HG02938 (cell line): ENCODE measurements around the gene RAB9A.
"Not testable (repeated sequence)": the region's sequence is repeated elsewhere in the genome, so short reads cannot be mapped to it uniquely, and the experiment has no call there.

Experiments used
- ATAC-seq: cut with Tn5 transposase; IDR thresholded peaks from one replicate; pipeline ENCODE4 v1.9.1; 2021; ENCODE audit warnings: mild to moderate bottlenecking, moderate library complexity; ENCODE audit not compliant: unreplicated experiment

Gene RAB9A, protein sequence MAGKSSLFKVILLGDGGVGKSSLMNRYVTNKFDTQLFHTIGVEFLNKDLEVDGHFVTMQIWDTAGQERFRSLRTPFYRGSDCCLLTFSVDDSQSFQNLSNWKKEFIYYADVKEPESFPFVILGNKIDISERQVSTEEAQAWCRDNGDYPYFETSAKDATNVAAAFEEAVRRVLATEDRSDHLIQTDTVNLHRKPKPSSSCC

DNA sequence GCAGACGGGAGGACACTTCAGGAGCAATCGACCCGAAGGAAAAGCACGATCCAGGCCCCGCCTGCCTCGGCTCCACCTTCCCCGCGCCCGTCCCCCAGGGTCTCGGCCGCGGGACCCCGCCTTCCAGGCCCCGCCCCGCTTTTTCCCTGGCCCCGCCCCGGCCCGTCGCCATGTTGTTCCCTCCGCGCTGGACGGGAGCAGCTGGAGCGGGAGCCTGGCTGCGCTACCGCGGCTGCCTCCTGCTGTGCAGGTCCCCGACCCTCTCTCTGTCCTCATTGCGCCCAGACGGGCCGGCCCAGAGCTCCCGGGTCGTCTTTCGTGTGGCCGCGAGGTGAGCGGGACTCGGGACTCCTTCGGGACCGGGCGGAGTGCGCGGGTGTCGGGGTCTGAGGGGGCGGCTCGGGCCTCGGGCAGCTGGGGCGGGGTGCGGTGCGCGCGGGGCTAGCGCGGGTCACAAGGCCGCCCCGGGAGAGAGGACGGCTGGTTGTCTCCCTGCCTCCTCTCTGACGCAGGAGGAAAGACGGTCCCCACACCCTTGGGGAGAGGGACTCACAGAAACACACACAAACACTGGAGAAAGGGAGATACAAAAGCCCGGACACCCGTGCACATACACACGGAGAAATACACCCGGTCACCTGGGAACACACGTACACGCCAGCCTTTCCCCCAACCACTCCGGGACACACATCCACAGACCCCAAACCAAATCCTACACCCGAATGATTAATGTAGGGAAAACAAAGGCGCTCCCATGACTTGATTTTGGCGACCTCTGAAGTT is at the start of gene RAB9A:
RAB9A (plus strand) TSS at position 171 of the 783 bp plus-strand sequence. CDS start 19,619 bp downstream, outside the sequence.
- no peak for ATAC-seq

DNA sequence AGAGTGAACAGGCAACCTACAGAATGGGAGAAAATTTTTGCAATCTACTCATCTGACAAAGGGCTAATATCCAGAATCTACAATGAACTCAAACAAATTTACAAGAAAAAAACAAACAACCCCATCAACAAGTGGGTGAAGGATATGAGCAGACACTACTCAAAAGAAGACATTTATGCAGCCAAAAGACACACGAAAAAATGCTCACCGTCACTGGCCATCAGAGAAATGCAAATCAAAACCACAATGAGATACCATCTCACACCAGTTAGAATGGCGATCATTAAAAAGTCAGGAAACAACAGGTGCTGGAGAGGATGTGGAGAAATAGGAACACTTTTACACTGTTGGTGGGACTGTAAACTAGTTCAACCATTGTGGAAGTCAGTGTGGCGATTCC is 47.2 kb upstream of the RAB9A start:
- not testable (repeated sequence) for ATAC-seq

DNA sequence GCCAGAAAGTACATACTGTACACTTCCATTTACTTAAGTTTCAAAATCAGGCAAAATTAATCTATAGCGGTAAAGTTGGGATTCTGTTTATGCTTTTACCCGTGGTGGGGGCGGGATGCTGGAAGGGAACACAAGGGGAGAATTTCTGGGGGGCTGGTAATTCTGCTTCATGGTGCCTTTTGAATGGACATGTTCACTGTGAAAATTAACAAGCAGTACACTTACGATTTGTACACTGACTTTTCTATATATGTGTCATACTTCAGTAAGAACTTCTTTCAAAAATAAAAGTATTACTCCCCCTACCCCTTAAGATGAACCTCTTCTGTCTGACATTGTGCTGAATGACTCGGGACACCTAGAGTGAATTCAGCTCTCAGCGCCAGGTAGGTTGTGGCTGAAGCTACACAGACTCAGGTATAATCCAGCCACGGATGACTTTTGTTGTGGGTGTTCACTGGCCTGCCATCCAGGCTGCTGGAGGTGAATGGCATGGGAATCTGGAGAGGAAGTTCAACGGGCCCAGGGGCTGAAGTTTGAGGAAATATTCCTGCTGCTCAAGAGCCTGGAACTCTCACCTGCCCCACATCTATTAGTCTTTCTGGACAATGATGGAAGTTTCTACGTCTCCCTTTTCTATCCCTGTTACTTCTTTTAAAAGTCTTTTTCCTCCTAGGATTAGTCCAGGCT is 43.3 kb upstream of the RAB9A start:
- no peak for ATAC-seq

DNA sequence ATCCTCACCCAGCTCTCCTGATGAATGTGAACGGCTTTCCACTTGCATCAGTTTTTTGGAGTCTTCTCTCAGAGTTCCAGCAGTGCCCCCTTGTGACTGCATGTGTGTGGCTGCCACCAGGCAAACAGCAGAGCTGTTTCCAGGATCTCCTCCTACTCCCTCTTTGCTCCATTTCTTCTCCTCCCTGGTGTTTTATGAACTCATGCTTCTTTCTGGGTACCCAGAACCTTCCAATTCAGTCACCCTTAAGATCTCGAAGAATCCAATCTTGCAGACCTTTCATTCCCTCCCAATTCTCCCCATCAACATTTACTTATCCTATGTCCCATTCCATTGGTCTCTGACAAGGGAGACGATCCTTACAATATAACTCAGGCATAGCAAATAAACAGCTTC is 42.8 kb upstream of the RAB9A start:
- ATAC-seq = no peak

DNA sequence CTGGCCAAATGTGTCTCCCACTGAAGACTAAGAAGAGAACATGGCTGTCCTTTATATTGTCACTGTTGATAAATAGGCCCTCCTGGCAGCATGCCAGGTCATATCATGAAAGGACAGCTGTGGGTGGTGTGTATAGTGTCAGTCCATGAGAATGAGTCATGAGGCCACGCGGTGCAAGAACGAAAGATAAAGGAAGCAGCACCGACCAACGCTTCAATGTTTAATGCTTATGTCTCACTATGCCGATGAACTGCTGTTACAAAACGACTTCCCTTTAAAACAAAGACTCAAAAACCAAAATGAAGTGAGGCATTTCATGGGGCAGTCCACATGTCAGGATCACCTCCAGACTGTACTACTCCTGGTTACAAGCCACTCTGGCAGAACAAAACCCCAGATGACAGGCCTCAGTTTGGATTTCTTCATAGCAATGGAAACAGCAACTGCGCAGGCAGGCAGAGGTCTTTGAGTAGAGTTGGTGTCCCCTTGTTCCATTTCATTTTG is 41.2 kb upstream of the RAB9A start:
- no peak for ATAC-seq

DNA sequence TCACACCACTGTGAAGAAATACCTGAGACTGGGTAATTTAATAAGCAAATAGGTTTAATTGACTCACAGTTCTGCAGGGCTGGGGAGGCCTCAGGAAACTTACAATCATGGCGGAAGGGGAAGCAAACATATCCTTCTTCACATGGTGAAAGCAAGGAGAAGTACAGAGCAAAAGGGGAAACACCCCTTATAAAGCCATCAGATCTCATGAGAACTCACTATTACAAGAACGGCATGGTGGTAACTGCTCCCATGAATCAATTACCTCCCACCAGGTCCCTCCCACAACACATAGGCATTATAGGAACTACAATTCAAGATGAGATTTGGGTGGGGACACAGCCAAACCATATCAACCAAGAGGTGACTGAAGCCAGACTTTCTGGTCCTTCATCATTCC is 40.6 kb upstream of the RAB9A start:
- ATAC-seq = not testable (repeated sequence)

DNA sequence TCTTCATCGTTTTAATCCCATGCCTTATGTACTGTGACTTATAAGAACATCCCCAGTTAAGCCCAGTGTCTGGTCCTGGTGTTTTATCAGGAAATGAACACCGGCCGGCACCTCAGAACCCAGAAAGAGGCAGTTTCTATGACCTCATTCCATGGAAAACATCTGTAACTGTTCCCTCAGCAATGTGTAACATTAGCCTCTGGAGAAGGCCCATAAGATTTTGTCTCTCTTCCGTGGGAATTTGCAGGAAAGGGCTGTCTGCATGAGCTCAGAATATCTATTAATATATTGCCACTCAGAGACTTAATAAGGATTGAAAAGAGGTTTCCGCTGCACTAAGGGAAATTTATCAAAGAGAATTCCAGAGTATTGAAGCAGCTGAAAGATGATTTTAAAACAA is 39.1 kb upstream of the RAB9A start:
- no peak for ATAC-seq

DNA sequence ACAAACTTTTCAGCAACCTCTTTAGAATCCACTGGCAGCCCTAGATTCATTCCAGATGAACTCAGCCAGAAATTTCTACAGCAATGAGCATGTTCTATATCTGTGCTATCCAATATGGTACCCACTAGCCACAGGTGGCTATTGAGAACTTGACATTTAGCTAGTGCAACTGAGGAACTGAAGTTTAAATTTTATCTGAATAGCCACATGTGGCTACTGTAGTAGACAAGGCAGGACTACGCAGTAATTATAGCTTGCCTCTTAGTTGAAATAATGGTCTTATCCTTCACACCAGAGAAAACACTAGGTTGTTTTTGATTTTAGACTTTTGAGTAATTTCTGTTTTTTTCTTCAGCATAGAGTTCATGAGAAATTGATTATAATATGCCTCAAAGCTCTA is 38.6 kb upstream of the RAB9A start:
- no peak for ATAC-seq

DNA sequence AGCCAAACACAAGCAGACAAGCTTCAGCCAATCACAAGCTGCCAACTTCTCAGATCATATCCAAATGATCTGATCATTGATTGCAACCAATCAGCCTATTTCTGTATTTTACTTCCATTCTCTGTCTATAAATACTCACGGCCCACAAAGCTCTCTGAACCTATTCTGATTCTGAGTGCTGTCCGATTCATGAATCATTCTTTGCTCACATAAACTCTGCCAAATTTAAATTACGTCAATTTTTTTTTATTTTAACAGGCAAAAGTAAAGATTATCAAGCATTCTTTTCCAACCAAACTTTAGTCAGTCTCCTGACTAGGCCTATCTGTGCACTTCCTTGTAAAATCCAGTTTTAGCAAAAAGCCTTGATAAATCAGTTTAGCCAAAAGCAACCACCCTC is 37.8 kb upstream of the RAB9A start:
- no peak for ATAC-seq

DNA sequence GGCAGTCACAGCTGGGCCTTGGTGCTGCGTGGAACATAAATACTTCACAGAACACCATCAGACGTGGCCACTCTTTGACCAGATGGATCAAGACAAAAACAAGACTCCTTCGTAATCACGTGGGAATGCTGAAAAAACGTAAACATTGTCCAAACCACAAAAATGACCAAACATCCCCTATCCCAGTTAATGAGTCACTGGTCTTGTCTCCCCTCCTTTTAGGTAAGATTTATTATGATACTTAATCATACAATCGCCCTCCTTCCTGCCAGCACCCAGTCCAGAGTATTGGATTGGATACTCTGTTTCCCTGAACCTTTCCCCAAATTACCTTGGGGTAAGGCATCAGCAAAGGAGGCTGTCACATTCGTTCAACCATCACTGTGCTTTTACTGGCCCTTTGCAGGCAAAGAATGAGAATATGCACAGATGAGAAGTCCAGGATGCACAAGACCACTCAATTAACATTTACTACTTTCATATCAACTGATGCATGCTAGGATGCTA is 36.6 kb upstream of the RAB9A start:
- peak; percentile 11 for ATAC-seq

DNA sequence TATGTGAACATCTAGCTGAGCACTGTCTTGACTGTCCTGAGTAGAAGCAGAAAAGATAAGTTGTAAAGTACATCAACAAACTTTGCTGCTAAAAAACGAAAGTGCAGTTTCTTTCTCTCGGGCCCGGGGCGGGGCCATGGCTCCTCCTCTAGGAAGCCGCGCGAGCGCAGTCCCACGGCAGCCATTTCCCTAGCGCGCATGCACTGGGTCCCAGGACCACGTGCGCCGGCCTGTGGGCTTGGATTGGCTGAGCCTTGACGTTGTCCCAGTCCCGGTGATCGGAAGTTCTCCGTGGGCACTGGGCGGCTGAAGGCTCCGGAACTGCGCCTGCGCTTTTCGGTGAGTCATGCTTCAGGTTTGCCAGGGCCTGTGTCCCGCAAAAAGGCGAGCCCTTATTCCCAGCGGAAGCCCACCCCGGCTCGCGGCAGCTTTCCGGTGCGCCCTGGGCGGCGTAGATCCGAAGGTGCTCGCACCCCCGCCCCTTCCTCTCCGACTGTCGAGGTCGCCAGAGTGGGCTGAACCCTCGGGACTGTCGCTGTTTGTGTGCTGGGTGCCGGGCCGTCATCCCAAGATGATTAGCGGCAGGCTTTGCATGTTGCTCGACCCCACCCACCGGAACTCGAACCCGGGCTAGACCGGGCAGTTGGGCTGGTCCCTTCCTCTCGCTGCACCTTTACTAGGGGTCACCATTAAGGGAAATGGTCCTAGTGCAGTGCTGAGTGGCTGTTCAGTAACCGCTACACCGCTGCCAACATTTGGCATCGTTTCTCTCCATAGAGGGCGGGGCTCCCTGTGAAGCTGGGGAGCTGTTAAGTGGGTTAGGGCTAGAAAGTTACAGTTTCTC is 35.9 kb upstream of the RAB9A start, which contains the start of gene TCEANC:
TCEANC (plus strand) TSS at position 292 of the 844 bp plus-strand sequence. CDS start 9,368 bp downstream, outside the sequence.
- ATAC-seq = peak; percentile 81

DNA sequence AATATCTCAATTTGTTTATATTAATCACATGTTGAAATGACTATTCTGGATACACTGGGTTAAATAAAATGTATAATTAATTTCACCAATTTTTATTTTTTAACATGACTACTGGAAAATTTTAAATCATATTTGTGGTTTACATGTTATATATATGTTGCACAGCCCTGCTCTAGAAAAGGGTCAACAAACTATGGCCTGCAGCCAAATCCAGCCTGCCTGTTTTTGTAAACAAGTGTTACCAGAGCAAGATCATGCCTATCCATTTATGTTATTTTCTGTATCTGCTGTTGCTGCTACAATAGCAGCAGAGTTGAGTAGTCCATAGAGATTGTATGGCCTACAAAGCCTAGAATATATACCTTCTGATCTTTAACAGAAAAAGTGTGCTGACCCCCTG is 34.8 kb upstream of the RAB9A start:
- ATAC-seq = no peak

DNA sequence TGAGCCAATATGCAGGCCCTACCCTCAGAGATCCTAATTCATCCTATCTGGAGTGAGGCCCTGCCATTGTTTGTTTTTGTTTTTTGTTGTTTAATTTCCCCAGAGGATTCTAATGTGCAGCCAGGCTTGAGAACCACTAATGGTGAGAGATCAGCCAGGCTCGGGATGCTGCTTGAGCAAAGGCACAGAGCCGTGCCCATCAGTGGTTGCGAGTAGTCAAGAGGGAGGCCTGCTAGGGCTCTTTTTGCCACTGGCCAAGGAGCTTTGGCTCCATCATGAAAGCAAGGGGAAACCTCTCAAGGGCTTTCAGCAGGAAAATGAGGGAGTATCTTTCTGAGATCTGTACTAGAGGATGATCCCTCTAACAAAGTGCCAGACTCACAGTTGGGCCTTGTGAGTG is 33.3 kb upstream of the RAB9A start:
- no peak for ATAC-seq

DNA sequence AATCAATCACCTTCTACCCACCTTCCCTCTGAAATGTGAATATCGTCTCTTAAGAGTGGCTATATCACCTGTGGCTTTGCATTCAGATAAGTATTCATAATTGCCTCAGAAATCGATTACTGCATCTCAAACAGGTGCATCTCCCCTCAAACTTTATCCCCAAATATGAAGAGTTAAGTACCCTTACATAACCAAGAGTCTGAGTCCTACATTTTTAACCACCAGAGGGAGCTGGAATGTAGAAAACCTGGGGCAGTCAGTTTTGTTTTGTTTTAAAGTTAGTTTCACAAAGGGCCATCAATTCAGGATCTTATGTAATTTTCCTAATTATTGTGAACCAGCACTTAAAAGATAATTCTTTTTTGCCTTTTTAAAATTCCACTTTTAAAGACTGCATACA is 30.3 kb upstream of the RAB9A start:
- ATAC-seq = no peak

DNA sequence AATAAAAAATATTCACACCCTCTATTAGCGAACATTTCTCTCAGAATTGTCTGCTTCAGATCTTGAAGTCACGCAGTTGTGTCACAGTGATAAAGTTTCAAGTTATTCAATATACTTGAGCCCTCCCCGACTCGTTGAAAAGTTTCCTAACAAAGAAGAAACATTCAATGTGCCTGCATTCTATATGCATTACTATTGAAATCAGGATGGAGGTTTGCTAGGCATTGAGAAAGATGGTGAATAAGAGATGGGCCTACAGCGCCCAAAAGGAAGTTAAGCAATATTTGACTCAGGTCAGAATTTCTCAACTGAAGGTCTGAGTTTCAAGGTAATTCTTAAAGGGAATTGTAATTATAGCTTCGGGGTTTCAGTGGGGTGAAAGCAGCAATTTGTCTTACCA is 29.9 kb upstream of the RAB9A start:
- ATAC-seq = no peak

DNA sequence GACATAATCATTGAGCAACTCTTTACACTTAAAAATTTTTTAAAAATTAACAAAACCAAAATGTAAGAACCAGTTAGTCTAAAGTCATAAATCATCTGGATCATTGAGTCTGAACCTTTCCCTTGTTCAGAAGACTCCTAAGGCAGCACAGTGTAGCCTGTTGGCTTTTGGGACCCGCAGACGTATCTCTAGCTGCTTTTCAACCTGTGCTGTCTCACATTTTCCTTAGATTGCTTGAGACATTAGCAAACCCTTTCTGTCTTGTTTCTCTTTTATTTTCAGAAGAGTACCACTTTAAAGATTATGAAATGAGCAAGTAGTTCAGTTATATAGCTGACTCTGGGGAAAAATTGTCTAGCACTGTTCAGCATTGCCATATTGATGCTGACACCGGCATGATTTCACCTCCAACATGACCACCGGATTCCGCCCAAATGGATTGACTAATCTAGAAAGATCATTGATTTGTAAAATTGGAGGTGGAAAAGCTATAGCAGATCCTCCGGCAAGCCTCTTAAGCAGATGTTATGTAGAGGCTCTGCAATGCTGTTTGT is 27.1 kb upstream of the RAB9A start:
- ATAC-seq = no peak

DNA sequence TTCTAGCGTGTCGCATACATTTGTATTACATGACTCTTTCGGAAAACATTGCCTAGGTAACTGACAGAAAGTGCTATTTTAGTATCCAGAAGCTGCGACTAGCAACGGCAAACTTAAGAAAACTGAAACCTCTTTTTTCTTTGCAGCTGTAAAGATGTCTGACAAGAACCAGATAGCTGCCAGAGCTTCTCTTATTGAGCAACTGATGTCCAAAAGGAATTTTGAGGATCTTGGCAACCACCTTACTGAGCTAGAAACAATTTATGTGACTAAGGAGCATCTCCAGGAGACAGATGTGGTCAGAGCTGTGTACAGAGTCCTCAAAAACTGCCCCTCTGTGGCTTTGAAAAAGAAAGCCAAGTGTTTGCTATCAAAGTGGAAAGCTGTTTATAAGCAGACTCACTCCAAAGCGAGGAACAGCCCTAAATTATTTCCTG is 26.6 kb upstream of the RAB9A start:
- ATAC-seq = no peak

DNA sequence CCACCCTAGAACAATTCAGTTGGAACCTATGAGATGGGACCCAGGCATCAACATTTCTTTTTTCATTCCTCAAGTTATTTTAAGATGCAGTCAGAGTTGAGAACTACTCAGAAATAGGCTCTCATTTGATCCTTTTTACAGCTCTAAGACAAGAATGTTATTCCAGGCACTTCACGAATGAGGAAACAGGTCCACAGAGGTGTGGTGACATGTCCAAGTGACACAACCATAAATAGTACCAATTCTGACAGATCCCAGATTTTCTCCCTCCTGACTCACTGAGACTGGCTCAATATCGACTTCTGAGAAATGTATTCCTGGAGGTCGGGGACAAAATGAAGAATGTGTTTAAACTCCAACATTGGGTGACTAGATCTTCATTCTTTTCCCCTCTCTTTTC is 24.9 kb upstream of the RAB9A start:
- no peak for ATAC-seq

DNA sequence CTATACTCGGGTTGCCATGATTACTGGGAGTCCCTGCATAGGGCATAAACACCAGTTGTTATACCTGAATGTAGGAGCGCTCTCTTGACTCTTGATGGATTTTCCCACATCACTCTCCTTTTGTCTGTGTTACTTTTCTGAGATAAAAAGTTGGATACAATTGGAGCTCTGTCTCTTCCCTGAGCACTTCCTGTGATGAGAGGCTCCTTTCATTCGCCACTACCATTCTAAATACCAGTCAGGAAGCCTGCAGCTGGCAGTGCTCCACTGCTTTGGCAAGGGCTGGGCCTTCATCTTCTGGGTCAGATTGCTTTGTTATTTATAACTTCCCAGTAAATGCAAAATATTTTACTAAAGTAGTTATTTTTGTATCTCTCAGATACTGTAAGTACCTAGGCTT is 22.1 kb upstream of the RAB9A start:
- ATAC-seq = no peak

DNA sequence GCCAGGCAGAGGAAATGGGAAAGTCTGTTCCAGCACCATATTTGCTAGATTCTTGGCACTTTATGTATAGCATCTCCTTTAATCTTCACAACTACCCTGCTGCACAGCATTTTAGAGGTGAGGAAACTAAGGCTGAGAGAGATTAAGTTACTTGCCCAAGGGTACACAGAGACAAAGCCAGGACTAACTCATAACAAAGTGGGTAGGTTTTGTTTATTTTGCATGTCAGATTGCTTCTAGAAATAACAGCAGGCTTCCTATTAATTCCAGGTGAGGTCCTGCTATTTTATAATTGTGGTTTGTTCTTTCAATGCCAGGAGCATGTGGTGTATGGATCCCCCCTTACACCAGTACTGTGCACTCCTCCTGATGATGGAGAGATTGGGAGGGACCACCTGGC is 21.0 kb upstream of the RAB9A start:
- no peak for ATAC-seq
